ENCODE results near the gene TRERF1. TPM values are rescaled to one million over a fixed set of nuclear protein-coding genes. Genes with fewer than 3 reads are reported as not detected.

The TRERF1 gene
- total RNA-seq, 4 donors from 2014 or later: 1.6 to 4.1 (median 2.6) TPM

GRCh38 chr6:42226645-42227143, 225.0 kb downstream of the TRERF1 start:
- Histone ChIP-seq H3K27me3 (no peaks in the 10 kb centered on the region), H3K27ac (no peak overlapping the region), H3K4me1 (no peaks in the 10 kb centered on the region), H3K36me3 (no peaks in the 10 kb centered on the region), H3K9me3 (no peaks in the 10 kb centered on the region), H3K4me3 (replicated peaks in 1 of 3) (no peak overlapping the region)
- intact Hi-C loops (cut with DNase I): no loop called here
- 79% methylated on average over 8 of the region's 8 CpGs for WGBS, 2 donors
- TF ChIP-seq CTCF (IDR thresholded peaks at IDR 0.05) (no peak), POLR2A (IDR thresholded peaks at IDR 0.05) (no peak)
- DNase-seq: no peak

GRCh38 chr6:42226161-42226611, 225.5 kb downstream of the TRERF1 start:
- H3K27me3 ChIP-seq: no peaks in the 10 kb centered on the region
- no peaks in the 10 kb centered on the region for H3K4me1 ChIP-seq
- no peaks in the 10 kb centered on the region for H3K36me3 ChIP-seq
- intact Hi-C loops (cut with DNase I): no loop called here
- no peak for DNase-seq
- no peak overlapping the region for H3K27ac ChIP-seq
- no peaks in the 10 kb centered on the region for H3K9me3 ChIP-seq
- no peak overlapping the region for H3K4me3 ChIP-seq (replicated peaks in 1 of 3)
- WGBS, 2 donors: 67 to 70% methylated on average over 3 of the region's 3 CpGs
- TF ChIP-seq CTCF (IDR thresholded peaks at IDR 0.05): no peak
- TF ChIP-seq POLR2A (IDR thresholded peaks at IDR 0.05): no peak

GRCh38 chr6:42225419-42225818, 226.3 kb downstream of the TRERF1 start:
- Histone ChIP-seq H3K27me3 (no peaks in the 10 kb centered on the region), H3K27ac (no peak overlapping the region), H3K4me1 (no peaks in the 10 kb centered on the region), H3K36me3 (no peaks in the 10 kb centered on the region), H3K9me3 (no peaks in the 10 kb centered on the region), H3K4me3 (replicated peaks in 1 of 3) (no peak overlapping the region)
- intact Hi-C loops (cut with DNase I): no loop called here
- no peak for DNase-seq
- TF ChIP-seq CTCF (IDR thresholded peaks at IDR 0.05) (no peak), POLR2A (IDR thresholded peaks at IDR 0.05) (no peak)
- WGBS, 2 donors: 67 to 74% methylated on average over 4 of the region's 4 CpGs

GRCh38 chr6:42225029-42225339, 226.7 kb downstream of the TRERF1 start:
- no peak for DNase-seq
- no peak overlapping the region for H3K4me3 ChIP-seq (replicated peaks in 1 of 3)
- intact Hi-C loops (cut with DNase I): no loop called here
- TF ChIP-seq CTCF (IDR thresholded peaks at IDR 0.05): no peak
- no peak for TF ChIP-seq POLR2A (IDR thresholded peaks at IDR 0.05)
- no peak overlapping the region for H3K27ac ChIP-seq
- H3K36me3 ChIP-seq: no peaks in the 10 kb centered on the region
- no peaks in the 10 kb centered on the region for H3K9me3 ChIP-seq
- H3K27me3 ChIP-seq: no peaks in the 10 kb centered on the region
- H3K4me1 ChIP-seq: no peaks in the 10 kb centered on the region

GRCh38 chr6:42224222-42225028, 227.3 kb downstream of the TRERF1 start:
- Histone ChIP-seq H3K9me3 (no peaks in the 10 kb centered on the region), H3K4me3 (replicated peaks in 1 of 3) (no peak overlapping the region), H3K27ac (no peak overlapping the region), H3K36me3 (no peaks in the 10 kb centered on the region), H3K27me3 (no peaks in the 10 kb centered on the region), H3K4me1 (no peaks in the 10 kb centered on the region)
- no peak for TF ChIP-seq CTCF (IDR thresholded peaks at IDR 0.05)
- no peak for TF ChIP-seq POLR2A (IDR thresholded peaks at IDR 0.05)
- DNase-seq: no peak
- WGBS, 2 donors: 73 to 77% methylated on average over 12 of the region's 12 CpGs
- intact Hi-C loops (cut with DNase I): no loop called here

Measured in thyroid gland (tissue), 4 donors.